Kasumi-1 (cell line): ENCODE measurements around the gene SPAAR.

Experiments used
- DNase-seq, 2 experiments: peaks; one replicate each; lab custom pipeline; 2025; lab: John Stamatoyannopoulos, UW

Gene SPAAR

DNA sequence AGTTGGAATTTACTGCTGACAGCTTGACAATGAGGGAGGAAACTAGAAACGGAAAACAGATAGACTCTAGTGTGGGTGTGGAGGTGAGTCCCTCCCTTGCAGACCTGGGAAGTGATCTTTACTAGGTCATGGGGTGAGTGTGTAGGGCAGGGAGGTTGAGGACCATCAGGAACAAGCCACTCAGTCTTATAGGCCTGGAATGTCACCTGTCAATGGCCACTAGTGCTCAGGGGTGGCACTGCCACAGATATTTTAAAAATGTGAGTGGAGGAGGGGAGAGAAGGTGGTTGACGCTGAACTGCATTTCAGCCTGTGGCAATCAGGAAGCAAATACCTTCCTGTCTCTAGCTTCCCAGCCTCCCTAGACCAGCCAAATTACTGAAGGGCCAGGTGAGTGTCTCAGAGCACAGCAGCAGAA lies 39.6 kb downstream of the SPAAR start:
- DNase-seq = no peak

DNA sequence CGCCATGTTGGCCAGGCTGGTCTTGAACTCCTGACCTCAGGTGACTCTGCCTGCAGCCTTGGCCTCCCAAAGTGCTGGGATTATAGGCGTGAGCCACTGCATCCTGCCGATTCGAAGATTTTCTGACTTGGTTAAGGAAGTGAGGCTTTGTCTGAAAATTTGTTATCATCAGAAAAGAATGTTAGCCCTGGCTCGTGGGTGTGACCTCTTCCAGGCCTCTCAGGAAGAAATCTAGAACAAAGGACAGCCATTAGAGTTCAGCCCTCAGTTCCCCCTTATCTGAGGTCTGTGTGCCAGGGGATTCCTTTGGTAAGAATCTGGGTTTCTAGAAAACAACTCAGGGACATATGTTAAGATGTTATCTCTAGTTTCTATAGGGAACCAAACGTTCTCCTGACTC lies 42.4 kb downstream of the SPAAR start:
- no peak for DNase-seq

DNA sequence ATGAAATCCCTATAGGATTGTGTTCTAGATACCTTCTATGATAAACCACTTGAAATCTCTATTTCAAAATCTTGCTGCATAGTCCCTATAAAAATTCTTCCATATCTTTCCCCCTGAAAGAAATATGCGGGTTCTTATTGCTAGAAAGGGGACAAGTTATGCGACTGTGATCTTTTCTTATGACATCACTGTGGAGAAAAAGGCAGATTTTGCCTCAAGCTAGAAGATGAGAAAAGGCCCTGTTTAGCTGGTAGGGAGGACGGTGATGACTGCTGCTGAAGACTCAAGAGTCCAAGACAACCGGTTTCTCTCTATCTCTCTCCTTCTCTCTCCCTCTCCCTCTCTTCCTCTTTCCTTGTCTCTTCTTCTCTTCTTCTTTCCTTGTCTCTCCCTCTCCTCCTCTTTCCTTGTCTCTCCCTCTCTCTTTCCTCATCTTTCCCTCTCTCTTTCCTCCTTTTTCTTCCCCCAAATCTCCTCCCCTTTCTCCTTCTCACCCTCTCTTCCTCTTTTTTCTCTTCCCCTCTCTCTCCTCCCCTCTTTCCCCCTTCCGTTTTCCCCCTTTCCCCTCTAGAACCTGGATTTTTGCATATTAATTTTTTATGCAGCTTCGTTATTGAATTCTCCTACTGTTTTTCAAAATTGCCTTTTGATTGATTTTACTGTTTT lies 43.4 kb downstream of the SPAAR start:
- DNase-seq = no peak

DNA sequence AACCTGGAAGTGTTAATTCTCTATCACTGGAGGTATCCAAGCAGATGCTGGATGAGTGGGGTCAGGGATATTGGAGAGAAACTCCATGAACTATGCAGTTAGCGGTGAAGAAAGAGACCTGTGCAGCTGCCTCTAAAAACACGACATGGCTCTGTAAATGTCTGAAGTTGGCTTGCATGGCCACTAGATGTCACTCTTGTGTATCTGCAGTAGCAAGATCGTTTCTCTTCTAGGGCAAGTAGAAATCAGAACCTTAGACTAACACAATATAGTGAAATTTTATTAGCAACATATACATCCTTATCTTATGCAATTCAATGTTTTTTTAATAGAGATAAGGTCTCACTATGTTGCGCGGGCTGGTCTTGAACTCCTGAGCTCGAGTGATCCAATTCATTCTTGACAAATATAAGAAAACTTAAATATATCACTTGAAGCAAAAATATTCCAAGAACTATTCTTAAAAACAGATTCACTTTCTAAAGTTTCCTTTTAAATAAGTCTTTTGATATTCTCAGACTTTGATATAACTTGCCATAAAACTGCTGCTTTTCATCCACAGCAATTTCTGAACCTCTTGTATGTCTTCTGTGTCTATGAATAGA lies 45.8 kb downstream of the SPAAR start:
- DNase-seq = peak; percentile 84 to 94

DNA sequence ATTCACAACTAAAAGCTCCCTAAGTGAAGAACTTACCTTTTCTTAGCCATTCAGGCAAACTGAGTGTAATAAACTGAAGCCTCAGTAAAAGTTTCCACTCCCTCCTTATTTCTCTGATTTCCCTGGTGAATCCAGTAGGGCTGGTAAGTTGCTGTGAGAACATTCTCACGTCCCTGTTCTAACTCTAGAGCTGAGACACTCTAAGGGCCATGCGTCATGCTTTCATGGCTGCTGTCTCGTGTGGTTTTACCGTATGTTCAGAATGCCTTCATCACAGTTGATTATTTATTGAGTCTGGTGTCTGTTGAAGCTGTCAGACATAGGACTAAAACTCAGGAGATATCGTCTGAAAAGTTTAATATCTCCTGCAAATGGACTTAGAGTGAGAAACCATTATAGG lies 47.4 kb downstream of the SPAAR start:
- no peak for DNase-seq

DNA sequence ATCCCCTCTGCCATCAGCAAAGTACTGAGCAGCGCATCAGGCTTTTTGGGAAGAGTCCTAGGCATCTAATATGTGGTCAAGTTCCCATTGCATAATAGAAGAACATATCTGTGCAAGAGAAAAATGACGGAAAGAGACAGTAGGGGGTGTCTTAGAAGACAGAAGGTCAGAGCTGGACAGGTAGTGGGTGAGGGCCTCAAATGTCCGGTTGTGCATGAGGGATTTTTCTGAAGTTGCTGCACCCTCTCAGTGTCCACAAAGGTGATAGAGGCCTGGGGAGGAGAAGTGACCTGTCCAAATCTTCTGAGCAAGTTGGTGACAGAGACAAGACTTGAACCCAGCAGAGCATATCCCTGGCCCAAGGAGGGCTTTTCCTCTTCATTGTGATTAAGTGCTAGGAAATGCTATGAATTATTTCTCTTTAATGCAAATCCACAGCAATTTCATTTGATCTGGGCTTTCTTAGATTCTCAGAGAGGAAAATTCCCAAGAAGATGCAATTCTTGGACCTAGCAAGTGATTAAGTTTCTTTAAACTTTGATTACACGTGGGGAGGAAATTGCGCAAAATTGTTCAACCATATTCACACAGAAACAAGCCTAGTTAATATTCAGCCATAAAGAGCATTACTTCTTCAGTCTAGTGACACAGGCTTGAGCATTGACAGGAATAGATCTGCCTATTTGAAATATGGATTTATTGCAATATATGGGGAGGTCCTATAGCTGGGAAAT lies 49.0 kb downstream of the SPAAR start, which contains the start of gene OR2S2:
Gene OR2S2 (minus strand): TSS at position 51 of the 734 bp plus-strand sequence. CDS start 56 bp downstream, outside the sequence.
- DNase-seq = no peak

DNA sequence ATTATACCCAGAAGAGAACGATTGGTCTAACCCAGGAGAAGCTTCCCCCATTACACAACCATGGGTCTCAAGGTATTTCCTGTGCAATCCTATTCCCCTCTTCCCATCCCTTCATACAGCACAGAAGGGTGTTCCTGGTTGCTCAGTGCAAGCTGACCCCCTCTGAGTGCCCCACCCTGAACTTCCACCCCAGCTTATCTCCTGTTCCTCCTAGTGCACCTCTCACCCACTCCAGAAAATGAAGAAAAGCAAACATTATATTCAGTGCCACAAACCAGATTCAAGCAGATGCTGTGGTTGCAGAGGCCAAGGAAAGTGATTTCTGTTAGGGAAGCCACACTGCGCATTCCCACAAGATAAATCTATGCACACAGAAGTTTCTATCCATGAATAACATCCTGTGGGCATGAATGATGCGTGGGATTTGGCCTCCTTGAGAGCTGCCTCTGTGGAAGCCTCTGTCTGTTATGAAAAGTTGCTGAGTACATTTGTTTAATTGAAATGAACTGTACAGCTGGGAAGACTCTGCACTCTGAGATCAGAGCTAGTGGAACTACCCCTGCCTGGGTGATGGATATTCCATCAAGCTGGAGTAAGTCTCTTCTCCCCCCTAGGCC lies 50.9 kb downstream of the SPAAR start:
- DNase-seq = no peak
